Thyroid gland (tissue), 4 donors: ENCODE data around the gene PTDSS2.

Source experiments
- CTCF ChIP-seq, 6 experiments: fragments of 200-600 bp in 3 of 6; fragments of 450-650 bp in 3 of 6; sonication (generic) in 3 of 6; IDR thresholded peaks; one replicate each; pipeline ENCODE4 v1.5.1; 2016 to 2019; ENCODE audit warnings: antibody characterized with exemption in 6 of 6, mild to moderate bottlenecking in 2 of 6, inconsistent platforms in 1 of 6, moderate library complexity in 1 of 6
- POLR2A ChIP-seq, 2 donors: fragments of 450-650 bp; IDR thresholded peaks; one replicate each; pipeline ENCODE4 v1.6.1; 2017; ENCODE audit warnings: antibody characterized with exemption in 2 of 2, mild to moderate bottlenecking in 2 of 2, moderate library complexity in 1 of 2

GRCh38 chr11:520428-521176 lies 70.5 kb downstream of the PTDSS2 start:
- TF ChIP-seq CTCF (IDR thresholded peaks at IDR 0.05) (no peak), POLR2A (IDR thresholded peaks at IDR 0.05) (no peak)
